K562 (cell line): ENCODE results near the gene C1QTNF6. TPM values are rescaled to one million over a fixed set of nuclear protein-coding genes. Genes with fewer than 3 reads are reported as not detected.

Source experiments
- ATF6 ChIP-seq: sonication (generic); formaldehyde crosslinking; IDR thresholded peaks from 2 replicates; pipeline ENCODE4 v1.4.0; 2020; ENCODE audit warnings: mild to moderate bottlenecking, missing genetic modification reagents
- CHD7 ChIP-seq: fragments of 200-600 bp; sonication (generic); IDR thresholded peaks from one replicate; pipeline ENCODE4 v1.6.1; 2012; ENCODE audit warnings: mild to moderate bottlenecking, low read depth, low read length, inconsistent platforms
- HLTF ChIP-seq: fragments of 450-650 bp; IDR thresholded peaks from 2 replicates; pipeline ENCODE4 v1.6.1; 2016
- POLR2B ChIP-seq: fragments of 450-650 bp; IDR thresholded peaks from 2 replicates; pipeline ENCODE4 v1.6.1; 2018; ENCODE audit warnings: low read depth; ENCODE audit not compliant: partially characterized antibody
- RAD21 ChIP-seq, 2 experiments: fragments of 250-450 bp in 1 of 2; fragments of 450-650 bp in 1 of 2; sonication (Bioruptor Pico) in 1 of 2; formaldehyde crosslinking in 1 of 2; IDR thresholded peaks in 1 of 2; conservative IDR thresholded peaks in 1 of 2; 2 replicates each; pipeline versions ENCODE4 v1.4.0 to v1.8.0; 2020 to 2022; ENCODE audit warnings: mild to moderate bottlenecking in 2 of 2, moderate library complexity in 1 of 2
- ZBTB8A ChIP-seq: fragments of 450-650 bp; IDR thresholded peaks from 2 replicates; pipeline ENCODE4 v1.6.1; 2018; ENCODE audit warnings: mild to moderate bottlenecking, moderate library complexity; ENCODE audit not compliant: partially characterized antibody
- ZNF316 ChIP-seq: fragments of 450-650 bp; IDR thresholded peaks from 2 replicates; pipeline ENCODE4 v1.6.1; 2016
- polyA plus RNA-seq, 8 experiments: library from polyadenylated mRNA; depleted of rRNA in 4 of 8; stranded (reverse) in 5 of 8; unstranded in 3 of 8; fragments of >200 nt; fragmentation: Nextera tagmentation in 2 of 8; fragmentation: Illumina TruSeq in 1 of 8; extraction: Ambion mirVana in 2 of 8; extraction: Trizol in 1 of 8; gene quantifications; 2 replicates each; pipeline versions ENCODE4 v1.2.1 to v1.2.3, GENCODE V29; 2011 to 2014; ENCODE audit warnings: inconsistent platforms in 1 of 8, missing spikeins in 1 of 8
- total RNA-seq, 7 experiments: library from RNA; depleted of rRNA in 6 of 7; stranded (reverse); fragments of >200 nt in 6 of 7; fragmentation: Illumina TruSeq in 2 of 7; extraction: Trizol in 2 of 7; gene quantifications; 2 replicates each; pipeline versions ENCODE4 v1.2.1 to v1.2.3, GENCODE V29; 2011 to 2021; ENCODE audit warnings: low replicate concordance in 1 of 7
- TF ChIP-seq, protein P1 (sequence below), 2 experiments: IDR thresholded peaks; 2 replicates each; pipeline ENCODE4 v1.6.1; 2012; ENCODE audit warnings: improper control_type of control experiment in 2 of 2, low read depth in 2 of 2, low read length in 2 of 2, borderline replicate concordance in 1 of 2

The C1QTNF6 gene
- total and polyA plus RNA-seq, 9 of the 15 experiments (the other 6 are each of a cell fraction or from before 2014, with no cell fraction given), result 0.18 to 0.92 (median 0.55) TPM

DNA sequence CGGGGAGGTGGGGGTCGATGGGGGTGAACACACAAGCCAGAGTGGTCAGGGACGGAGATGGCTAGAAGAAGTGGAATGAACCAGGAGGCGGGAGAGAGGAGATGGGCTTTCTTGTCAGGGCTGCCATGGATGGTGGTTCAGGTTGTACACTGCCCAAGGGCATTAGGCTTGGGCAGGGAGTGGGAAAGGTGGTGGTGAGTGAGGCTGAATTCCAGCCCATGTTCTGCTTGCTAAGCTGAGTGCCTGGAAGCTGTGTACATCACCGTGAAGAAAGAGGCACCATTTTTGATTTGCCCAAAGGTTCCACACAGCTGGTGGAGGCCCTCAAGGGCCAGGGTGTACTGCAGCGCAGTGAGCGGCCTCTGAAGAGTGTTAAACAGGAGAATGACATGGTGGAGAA lies 55.3 kb downstream of the C1QTNF6 start (continued):
- no peak for TF ChIP-seq CHD7
- TF ChIP-seq ATF6 (CRISPR knock-in tag), result no peak
- TF ChIP-seq POLR2B, result no peak
- TF ChIP-seq ZBTB8A, result no peak
- TF ChIP-seq, protein P1, sequence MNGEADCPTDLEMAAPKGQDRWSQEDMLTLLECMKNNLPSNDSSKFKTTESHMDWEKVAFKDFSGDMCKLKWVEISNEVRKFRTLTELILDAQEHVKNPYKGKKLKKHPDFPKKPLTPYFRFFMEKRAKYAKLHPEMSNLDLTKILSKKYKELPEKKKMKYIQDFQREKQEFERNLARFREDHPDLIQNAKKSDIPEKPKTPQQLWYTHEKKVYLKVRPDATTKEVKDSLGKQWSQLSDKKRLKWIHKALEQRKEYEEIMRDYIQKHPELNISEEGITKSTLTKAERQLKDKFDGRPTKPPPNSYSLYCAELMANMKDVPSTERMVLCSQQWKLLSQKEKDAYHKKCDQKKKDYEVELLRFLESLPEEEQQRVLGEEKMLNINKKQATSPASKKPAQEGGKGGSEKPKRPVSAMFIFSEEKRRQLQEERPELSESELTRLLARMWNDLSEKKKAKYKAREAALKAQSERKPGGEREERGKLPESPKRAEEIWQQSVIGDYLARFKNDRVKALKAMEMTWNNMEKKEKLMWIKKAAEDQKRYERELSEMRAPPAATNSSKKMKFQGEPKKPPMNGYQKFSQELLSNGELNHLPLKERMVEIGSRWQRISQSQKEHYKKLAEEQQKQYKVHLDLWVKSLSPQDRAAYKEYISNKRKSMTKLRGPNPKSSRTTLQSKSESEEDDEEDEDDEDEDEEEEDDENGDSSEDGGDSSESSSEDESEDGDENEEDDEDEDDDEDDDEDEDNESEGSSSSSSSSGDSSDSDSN (IDR thresholded peaks at IDR 0.05; ENCODE audit: borderline replicate concordance in 1 of 2, low read depth in 2 of 2, low read length in 2 of 2), result no peak
- TF ChIP-seq RAD21 (CRISPR knock-in tag; conservative IDR thresholded peaks at IDR 0.05 in 1 of 2, IDR thresholded peaks at IDR 0.05 in 1 of 2), result no peak
- no peak for TF ChIP-seq HLTF
- no peak for TF ChIP-seq ZNF316
